Femur (tissue), 1 donor: ENCODE data around the gene SMARCA4.
"Not testable (repeated sequence)": the region's sequence is repeated elsewhere in the genome, so short reads cannot be mapped to it uniquely, and the experiment has no call there.

ENCODE experiments used
- DNase-seq: peaks from one replicate; pipeline ENCODE4 v3.0.0-alpha.2; 2017

The SMARCA4 gene

DNA sequence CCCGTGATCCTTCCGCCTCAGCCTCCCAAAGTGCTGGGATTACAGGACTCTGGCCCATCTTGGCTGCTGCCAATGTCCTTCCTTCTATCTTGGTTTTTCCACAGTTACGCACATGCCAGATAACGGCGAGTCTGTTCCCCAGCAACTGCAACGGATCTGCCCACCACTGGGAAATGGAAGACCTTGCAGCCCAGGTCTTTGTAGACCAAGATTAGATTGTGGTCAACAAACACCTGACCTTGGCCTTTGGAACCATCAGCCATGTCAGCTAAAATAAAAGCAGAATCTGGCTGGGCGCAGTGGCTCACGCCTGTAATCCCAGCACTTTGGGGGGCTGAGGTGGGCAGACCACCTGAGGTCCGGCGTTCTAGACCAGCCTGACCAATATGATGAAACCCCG is 118.1 kb downstream of the SMARCA4 start:
- DNase-seq, result no peak

GRCh38 chr19:11079999-11080398 is 119.2 kb downstream of the SMARCA4 start:
- no peak for DNase-seq

- DNase-seq, result no peak
Observed at GRCh38 chr19:11087870-11088505, 127.2 kb downstream of the SMARCA4 start.

DNA sequence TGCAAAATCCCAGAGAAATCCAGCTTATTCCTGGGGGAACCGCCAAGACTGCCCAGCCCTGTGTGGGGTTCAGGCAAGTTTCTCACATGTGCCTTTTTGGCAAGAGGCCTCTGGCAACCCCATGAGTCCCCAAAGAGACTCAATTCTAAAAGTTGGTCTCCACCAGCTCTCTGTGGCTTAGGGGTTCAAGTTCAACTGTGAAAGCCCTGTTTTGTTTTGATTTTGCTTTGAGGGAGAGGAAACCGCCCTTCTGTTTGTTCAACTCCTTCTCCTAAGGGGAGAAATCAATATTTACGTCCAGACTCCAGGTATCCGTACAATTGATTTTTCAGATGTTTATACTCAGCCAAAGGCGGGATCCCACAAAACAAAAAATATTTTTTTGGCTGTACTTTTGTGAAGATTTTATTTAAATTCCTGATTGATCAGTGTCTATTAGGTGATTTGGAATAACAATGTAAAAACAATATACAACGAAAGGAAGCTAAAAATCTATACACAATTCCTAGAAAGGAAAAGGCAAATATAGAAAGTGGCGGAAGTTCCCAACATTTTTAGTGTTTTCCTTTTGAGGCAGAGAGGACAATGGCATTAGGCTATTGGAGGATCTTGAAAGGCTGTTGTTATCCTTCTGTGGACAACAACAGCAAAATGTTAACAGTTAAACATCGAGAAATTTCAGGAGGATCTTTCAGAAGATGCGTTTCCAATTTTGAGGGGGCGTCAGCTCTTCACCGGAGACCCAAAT is 127.8 kb downstream of the SMARCA4 start:
- no peak for DNase-seq

DNA sequence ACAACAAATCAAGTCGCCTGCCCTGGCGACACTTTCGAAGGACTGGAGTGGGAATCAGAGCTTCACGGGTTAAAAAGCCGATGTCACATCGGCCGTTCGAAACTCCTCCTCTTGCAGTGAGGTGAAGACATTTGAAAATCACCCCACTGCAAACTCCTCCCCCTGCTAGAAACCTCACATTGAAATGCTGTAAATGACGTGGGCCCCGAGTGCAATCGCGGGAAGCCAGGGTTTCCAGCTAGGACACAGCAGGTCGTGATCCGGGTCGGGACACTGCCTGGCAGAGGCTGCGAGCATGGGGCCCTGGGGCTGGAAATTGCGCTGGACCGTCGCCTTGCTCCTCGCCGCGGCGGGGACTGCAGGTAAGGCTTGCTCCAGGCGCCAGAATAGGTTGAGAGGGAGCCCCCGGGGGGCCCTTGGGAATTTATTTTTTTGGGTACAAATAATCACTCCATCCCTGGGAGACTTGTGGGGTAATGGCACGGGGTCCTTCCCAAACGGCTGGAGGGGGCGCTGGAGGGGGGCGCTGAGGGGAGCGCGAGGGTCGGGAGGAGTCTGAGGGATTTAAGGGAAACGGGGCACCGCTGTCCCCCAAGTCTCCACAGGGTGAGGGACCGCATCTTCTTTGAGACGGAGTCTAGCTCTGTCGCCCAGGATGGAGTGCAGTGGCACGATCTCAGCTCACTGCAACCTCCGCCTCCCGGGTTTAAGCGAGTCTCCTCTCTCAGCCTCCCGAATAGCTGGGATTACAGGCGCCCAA is 128.6 kb downstream of the SMARCA4 start, which contains the start of gene LDLR:
LDLR (plus strand) TSS at position 210 of the 760 bp plus-strand sequence; CDS start at position 296, 86 bp downstream.
- peak; percentile 93 for DNase-seq

DNA sequence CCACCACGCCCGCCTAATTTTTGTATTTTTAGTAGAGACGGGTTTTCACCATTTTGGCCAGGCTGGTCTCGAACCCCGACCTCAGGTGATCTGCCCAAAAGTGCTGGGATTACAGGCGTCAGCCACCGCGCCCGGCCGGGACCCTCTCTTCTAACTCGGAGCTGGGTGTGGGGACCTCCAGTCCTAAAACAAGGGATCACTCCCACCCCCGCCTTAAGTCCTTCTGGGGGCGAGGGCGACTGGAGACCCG is 129.1 kb downstream of the SMARCA4 start:
- DNase-seq, result not testable (repeated sequence)

DNA sequence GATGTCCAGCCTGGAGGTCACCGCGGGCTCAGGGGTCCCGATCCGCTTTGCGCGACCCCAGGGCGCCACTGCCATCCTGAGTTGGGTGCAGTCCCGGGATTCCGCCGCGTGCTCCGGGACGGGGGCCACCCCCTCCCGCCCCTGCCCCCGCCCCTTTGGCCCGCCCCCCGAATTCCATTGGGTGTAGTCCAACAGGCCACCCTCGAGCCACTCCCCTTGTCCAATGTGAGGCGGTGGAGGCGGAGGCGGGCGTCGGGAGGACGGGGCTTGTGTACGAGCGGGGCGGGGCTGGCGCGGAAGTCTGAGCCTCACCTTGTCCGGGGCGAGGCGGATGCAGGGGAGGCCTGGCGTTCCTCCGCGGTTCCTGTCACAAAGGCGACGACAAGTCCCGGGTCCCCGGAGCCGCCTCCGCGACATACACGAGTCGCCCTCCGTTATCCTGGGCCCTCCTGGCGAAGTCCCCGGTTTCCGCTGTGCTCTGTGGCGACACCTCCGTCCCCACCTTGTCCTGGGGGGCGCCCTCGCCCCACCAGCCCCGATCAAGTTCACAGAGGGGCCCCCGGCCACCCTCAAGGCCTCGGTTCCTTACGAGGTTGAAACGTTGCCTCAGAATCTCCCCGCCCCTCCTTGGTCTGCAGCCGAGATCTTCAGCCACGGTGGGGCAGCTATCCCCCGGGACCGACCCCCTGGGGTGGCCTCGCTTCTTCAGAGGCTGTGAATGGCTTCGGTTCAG is 129.6 kb downstream of the SMARCA4 start:
- peak; percentile 99 for DNase-seq

DNA sequence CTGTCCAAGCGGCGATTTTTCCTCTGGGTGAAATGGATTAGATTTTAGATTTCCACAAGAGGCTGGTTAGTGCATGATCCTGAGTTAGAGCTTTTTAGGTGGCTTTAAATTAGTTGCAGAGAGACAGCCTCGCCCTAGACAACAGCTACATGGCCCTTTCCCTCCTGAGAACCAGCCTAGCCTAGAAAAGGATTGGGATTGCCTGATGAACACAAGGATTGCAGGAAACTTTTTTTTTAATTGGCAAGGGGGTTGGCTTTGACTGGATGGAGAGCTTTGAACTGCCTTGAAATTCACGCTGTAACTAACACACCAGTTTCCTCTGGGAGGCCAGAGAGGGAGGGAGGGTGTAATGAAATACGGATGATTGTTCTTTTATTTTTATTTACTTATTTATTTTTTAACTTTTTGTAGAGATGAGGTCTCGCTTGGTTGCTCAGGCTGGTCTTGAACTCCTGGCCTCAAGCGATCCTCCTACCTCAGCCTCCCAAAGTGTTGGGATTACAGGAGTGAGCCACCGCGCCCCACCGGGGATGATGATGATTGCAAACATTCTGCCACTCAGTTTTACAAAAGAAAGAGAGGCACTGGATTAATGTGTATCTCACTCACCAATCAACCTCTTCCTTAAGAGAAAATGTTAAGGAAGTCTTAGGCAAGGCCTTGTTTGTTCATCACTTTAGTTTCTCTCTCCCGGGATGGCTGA is 130.3 kb downstream of the SMARCA4 start:
- DNase-seq, result no peak

DNA sequence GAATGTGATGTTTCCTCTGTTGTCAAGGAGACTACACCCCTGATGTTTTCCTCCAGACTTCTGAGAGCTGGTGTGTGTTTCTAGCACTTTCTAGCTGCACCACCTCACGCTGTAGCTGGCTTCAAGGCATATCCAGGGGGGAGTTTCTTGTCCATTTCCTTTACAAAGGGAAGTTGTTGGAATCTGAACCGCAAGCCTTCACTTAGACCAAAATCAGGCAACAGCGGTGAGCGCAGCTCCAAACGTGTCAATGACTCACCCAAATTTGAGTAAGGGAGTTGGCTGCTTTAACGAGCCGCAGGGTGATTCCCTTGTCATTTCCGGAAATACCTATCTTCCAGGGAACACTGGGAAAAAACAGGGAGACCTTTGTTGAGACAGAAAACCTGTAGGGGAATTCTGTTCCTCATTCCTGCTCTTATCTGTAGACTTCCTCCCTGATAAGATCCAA is 130.9 kb downstream of the SMARCA4 start:
- peak; percentile 74 for DNase-seq

- no peak for DNase-seq
Observed at GRCh38 chr19:11092181-11092538, 131.3 kb downstream of the SMARCA4 start.

- DNase-seq, result no peak
Observed at GRCh38 chr19:11093689-11094238, 132.9 kb downstream of the SMARCA4 start.

- no peak for DNase-seq
Observed at GRCh38 chr19:11094520-11094894, 133.7 kb downstream of the SMARCA4 start.

DNA sequence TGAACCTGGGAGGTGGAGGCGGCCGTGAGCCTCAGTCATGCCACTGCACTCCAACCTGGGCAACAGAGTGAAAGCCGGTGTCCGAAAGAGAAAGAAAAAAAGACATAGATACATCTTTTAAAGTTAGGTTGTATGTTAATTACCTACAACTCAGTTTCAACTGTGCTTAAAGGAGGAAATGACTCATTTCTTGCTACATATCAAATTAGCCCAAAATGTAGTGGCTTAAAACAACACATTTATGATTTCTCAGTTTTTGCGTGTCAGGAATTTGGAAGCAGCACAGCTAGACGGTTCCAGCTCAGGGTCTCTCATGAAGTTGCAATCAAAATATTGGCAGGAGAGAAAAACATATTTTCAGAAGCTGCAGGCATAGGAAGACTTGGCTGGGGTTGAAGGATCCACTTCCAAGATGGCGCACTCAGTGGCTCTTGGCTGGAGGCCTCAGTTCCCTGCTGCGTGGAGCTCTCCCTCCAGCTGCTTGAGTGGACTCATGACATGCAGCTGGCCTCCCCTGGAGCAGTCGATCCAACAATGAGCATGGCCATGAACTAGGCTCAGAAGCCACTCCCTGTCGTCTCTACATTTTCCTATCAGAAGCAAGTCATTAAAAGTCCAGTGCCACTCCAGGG is 135.5 kb downstream of the SMARCA4 start:
- peak; percentile 93 for DNase-seq

GRCh38 chr19:11097367-11097766 is 136.5 kb downstream of the SMARCA4 start:
- DNase-seq, result not testable (repeated sequence)

- DNase-seq, result no peak
Observed at GRCh38 chr19:11098327-11098726, 137.5 kb downstream of the SMARCA4 start.

- DNase-seq, result no peak
Observed at GRCh38 chr19:11098861-11099260, 138.0 kb downstream of the SMARCA4 start.

- peak; percentile 43 for DNase-seq
Observed at GRCh38 chr19:11100049-11100448, 139.2 kb downstream of the SMARCA4 start.

GRCh38 chr19:11101057-11101456 is 140.2 kb downstream of the SMARCA4 start:
- no peak for DNase-seq

- DNase-seq, result no peak
Observed at GRCh38 chr19:11102944-11103343, 142.1 kb downstream of the SMARCA4 start.

GRCh38 chr19:11103667-11104066 is 142.8 kb downstream of the SMARCA4 start:
- not testable (repeated sequence) for DNase-seq

GRCh38 chr19:11105014-11105636 is 144.3 kb downstream of the SMARCA4 start:
- no peak for DNase-seq
